Measurements from ENCODE around the gene STXBP1. TPM values are rescaled to one million over a fixed set of nuclear protein-coding genes. Genes with fewer than 3 reads are reported as not detected.

The STXBP1 gene
- total and polyA plus RNA-seq, 2 of the 13 experiments (the other 11 are each of a cell fraction or from before 2014, with no cell fraction given) = 2.9 TPM

DNA sequence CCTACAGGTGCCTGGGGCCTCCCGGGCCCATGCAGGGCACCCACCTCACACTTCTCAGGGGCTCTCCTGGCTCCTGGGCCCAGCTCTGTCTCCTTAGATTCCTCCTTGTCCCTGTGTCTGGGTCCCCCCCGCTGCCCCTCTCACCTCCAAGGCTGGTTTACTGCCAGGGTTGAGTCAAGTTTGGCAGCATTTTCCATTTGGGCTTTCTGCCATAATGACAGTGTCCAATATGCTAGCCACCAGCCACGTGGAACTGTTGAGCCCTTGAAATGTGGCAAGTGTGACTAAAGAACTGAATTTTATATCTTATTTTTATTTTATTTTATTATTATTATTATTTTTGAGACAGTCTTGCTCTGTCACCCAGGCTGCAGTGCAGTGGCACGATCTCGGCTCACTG, 105.7 kb downstream of the STXBP1 start:
- no TSS peak for BruUV-seq (replicated peaks)
- no peaks in the 10 kb centered on the region for H3K36me3 ChIP-seq (replicated peaks in 1 of 2; ENCODE audit: control insufficient read depth in 1 of 2, insufficient read depth in 2 of 2, low read length in 2 of 2)
- 22% methylated on average over 4 of the region's 5 CpGs for WGBS (ENCODE audit: low lambda C conversion rate)
- no peak overlapping the region for H3K4me3 ChIP-seq (replicated peaks in 1 of 3; ENCODE audit: insufficient read depth in 1 of 3, low read depth in 2 of 3, low read length in 3 of 3)
- FAIRE-seq (no peak), ATAC-seq (no peak), DNase-seq (ENCODE audit: low spot score) (no peak)
- H3K9ac ChIP-seq (ENCODE audit: insufficient read depth, low read depth, low read length) = no peak overlapping the region
- no peaks in the 10 kb centered on the region for H3K9me3 ChIP-seq (ENCODE audit: low read length)
- no peak overlapping the region for H3K27ac ChIP-seq (ENCODE audit: extremely low read length, insufficient read depth, low read length)
- no peak overlapping the region for H3K4me2 ChIP-seq (ENCODE audit: low read depth, low read length)
- no peaks in the 10 kb centered on the region for H4K20me1 ChIP-seq (ENCODE audit: insufficient read depth, low read length)
- peaks cover 0 to 6% of the 10 kb centered on the region in 2 experiments; a peak in 2 of 5 replicates for H3K27me3 ChIP-seq (ENCODE audit: control insufficient read depth in 1 of 2, insufficient read depth in 2 of 2, low read length in 2 of 2)
- intact Hi-C loops (cut with micrococcal nuclease; ENCODE audit: unreplicated experiment) (no loop called here), in situ Hi-C loops (cut with HindIII; ENCODE audit: extremely low pct_ligation_motif_present, low pct_unique_long_range_greater_than_20kb) (no loop called here)
- CTCF ChIA-PET (ENCODE audit: low intra/inter-chr PET ratio, low total read pairs) = no interaction called here
- no peaks in the 10 kb centered on the region for H3K79me2 ChIP-seq (ENCODE audit: insufficient read depth, low read length)
- no peak overlapping the region for H2AFZ ChIP-seq (ENCODE audit: low read length)
- H3K4me1 ChIP-seq (ENCODE audit: insufficient read depth, low read length) = peaks cover 30% of the 10 kb centered on the region
- POLR2A ChIA-PET = no interaction called here
- TF ChIP-seq ZNF292 (CRISPR knock-in tag; IDR thresholded peaks at IDR 0.05; ENCODE audit: borderline replicate concordance, low read depth) (no peak), TBX2 (CRISPR knock-in tag; IDR thresholded peaks at IDR 0.05; ENCODE audit: borderline replicate concordance) (no peak), SP1 (IDR thresholded peaks at IDR 0.05) (no peak), SP1 (CRISPR knock-in tag; IDR thresholded peaks at IDR 0.05) (no peak), KDM5A (IDR thresholded peaks at IDR 0.05; ENCODE audit: borderline replicate concordance, low read length) (no peak), THYN1 (CRISPR knock-in tag; IDR thresholded peaks at IDR 0.05; ENCODE audit: borderline replicate concordance, low read depth) (no peak), ZNF446 (CRISPR knock-in tag; IDR thresholded peaks at IDR 0.05) (no peak), MYC (CRISPR knock-in tag; IDR thresholded peaks at IDR 0.05; ENCODE audit: borderline replicate concordance) (no peak), ZNF768 (CRISPR knock-in tag; IDR thresholded peaks at IDR 0.05) (no peak), MYNN (CRISPR knock-in tag; IDR thresholded peaks at IDR 0.05; ENCODE audit: low read depth) (no peak), MIXL1 (CRISPR knock-in tag; IDR thresholded peaks at IDR 0.05) (no peak), ZNF251 (CRISPR knock-in tag; IDR thresholded peaks at IDR 0.05) (no peak)
- TF ChIP-seq, protein P1, sequence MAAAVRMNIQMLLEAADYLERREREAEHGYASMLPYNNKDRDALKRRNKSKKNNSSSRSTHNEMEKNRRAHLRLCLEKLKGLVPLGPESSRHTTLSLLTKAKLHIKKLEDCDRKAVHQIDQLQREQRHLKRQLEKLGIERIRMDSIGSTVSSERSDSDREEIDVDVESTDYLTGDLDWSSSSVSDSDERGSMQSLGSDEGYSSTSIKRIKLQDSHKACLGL (CRISPR knock-in tag; IDR thresholded peaks at IDR 0.05) = no peak
- TF ChIP-seq, protein P2, sequence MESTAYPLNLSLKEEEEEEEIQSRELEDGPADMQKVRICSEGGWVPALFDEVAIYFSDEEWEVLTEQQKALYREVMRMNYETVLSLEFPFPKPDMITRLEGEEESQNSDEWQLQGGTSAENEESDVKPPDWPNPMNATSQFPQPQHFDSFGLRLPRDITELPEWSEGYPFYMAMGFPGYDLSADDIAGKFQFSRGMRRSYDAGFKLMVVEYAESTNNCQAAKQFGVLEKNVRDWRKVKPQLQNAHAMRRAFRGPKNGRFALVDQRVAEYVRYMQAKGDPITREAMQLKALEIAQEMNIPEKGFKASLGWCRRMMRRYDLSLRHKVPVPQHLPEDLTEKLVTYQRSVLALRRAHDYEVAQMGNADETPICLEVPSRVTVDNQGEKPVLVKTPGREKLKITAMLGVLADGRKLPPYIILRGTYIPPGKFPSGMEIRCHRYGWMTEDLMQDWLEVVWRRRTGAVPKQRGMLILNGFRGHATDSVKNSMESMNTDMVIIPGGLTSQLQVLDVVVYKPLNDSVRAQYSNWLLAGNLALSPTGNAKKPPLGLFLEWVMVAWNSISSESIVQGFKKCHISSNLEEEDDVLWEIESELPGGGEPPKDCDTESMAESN (CRISPR knock-in tag; conservative IDR thresholded peaks at IDR 0.05) = no peak
- TF ChIP-seq, protein P3, sequence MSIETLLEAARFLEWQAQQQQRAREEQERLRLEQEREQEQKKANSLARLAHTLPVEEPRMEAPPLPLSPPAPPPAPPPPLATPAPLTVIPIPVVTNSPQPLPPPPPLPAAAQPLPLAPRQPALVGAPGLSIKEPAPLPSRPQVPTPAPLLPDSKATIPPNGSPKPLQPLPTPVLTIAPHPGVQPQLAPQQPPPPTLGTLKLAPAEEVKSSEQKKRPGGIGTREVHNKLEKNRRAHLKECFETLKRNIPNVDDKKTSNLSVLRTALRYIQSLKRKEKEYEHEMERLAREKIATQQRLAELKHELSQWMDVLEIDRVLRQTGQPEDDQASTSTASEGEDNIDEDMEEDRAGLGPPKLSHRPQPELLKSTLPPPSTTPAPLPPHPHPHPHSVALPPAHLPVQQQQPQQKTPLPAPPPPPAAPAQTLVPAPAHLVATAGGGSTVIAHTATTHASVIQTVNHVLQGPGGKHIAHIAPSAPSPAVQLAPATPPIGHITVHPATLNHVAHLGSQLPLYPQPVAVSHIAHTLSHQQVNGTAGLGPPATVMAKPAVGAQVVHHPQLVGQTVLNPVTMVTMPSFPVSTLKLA (IDR thresholded peaks at IDR 0.05) = no peak
- TF ChIP-seq, protein P4, sequence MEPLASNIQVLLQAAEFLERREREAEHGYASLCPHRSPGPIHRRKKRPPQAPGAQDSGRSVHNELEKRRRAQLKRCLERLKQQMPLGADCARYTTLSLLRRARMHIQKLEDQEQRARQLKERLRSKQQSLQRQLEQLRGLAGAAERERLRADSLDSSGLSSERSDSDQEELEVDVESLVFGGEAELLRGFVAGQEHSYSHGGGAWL (CRISPR knock-in tag; IDR thresholded peaks at IDR 0.05) = no peak
- TF ChIP-seq, protein P5, sequence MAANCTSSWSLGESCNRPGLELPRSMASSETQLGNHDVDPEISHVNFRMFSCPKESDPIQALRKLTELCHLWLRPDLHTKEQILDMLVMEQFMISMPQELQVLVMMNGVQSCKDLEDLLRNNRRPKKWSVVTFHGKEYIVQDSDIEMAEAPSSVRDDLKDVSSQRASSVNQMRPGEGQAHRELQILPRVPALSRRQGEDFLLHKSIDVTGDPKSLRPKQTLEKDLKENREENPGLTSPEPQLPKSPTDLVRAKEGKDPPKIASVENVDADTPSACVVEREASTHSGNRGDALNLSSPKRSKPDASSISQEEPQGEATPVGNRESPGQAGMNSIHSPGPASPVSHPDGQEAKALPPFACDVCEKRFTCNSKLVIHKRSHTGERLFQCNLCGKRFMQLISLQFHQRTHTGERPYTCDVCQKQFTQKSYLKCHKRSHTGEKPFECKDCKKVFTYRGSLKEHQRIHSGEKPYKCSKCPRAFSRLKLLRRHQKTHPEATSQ (CRISPR knock-in tag; IDR thresholded peaks at IDR 0.05; ENCODE audit: borderline replicate concordance) = no peak

All from HepG2 (cell line).